Esophagus squamous epithelium (tissue), 4 donors: ENCODE results near the gene WHRN.

Experiments
- POLR2A ChIP-seq, 4 donors: fragments of 450-650 bp; IDR thresholded peaks; one replicate each; pipeline ENCODE4 v1.6.1; 2017; ENCODE audit warnings: antibody characterized with exemption in 4 of 4, mild to moderate bottlenecking in 4 of 4, moderate library complexity in 3 of 4
- TF ChIP-seq, protein P1 (sequence below), 6 experiments: fragments of 450-650 bp in 4 of 6; fragments of 200-600 bp in 2 of 6; sonication (generic) in 2 of 6; IDR thresholded peaks; one replicate each; pipeline ENCODE4 v1.5.1; 2016 to 2019; ENCODE audit warnings: antibody characterized with exemption in 6 of 6, mild to moderate bottlenecking in 4 of 6, moderate library complexity in 4 of 6

DNA sequence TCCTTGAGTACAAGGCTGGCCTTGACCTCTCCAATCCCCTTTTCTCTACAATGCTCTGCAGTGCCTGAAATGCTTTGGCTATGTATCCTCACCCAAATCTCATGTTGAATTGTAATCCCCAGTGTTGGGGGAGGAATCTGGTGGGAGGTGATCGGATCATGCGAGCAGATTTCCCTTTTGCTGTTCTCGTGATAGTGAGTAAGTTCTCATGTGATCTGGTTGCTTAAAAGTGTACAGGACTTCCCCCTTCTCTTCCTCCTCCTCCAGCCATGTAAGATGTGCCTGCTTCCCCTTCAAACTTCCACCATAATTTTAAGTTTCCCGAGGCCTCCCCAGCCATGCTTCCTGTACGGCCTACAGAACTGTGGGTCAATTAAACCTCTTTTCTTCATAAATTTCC lies 89.0 kb downstream of the WHRN start:
- TF ChIP-seq, protein P1, sequence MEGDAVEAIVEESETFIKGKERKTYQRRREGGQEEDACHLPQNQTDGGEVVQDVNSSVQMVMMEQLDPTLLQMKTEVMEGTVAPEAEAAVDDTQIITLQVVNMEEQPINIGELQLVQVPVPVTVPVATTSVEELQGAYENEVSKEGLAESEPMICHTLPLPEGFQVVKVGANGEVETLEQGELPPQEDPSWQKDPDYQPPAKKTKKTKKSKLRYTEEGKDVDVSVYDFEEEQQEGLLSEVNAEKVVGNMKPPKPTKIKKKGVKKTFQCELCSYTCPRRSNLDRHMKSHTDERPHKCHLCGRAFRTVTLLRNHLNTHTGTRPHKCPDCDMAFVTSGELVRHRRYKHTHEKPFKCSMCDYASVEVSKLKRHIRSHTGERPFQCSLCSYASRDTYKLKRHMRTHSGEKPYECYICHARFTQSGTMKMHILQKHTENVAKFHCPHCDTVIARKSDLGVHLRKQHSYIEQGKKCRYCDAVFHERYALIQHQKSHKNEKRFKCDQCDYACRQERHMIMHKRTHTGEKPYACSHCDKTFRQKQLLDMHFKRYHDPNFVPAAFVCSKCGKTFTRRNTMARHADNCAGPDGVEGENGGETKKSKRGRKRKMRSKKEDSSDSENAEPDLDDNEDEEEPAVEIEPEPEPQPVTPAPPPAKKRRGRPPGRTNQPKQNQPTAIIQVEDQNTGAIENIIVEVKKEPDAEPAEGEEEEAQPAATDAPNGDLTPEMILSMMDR (IDR thresholded peaks at IDR 0.05) = no peak
- TF ChIP-seq POLR2A (IDR thresholded peaks at IDR 0.05) = no peak
